CD4-positive, alpha-beta T cell treated with Interleukin-2 at 100 ng/mL for 4 hours (primary cell): Measurements from ENCODE around the gene KRR1.
A peak's percentile ranks its signal among the peaks of the same experiment; 100 is the strongest.
"Not testable (repeated sequence)": the region's sequence is repeated elsewhere in the genome, so short reads cannot be mapped to it uniquely, and the experiment has no call there.

Source experiments
- DNase-seq: peaks from one replicate; pipeline ENCODE4 v3.0.0-alpha.2; 2020; ENCODE audit warnings: low spot score

Gene KRR1

DNA sequence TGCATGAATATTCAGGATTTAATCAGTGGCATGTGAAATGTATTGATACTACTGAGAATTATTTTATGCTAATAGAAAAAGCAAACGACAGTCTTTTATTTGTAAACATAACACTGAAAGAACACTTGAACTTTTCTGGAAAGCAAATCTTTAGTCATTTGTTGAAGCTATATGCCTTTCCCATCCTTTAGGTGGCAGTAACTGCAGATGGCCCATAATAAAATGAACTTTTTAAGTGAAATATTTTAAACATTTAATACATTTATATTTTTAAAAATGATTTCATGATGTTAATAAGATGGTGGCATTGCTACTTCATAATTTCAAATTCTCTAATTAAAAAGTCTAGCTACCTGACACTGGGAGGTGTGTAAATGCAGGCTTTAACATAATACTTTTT is 13.9 kb upstream of the KRR1 start:
- no peak for DNase-seq

DNA sequence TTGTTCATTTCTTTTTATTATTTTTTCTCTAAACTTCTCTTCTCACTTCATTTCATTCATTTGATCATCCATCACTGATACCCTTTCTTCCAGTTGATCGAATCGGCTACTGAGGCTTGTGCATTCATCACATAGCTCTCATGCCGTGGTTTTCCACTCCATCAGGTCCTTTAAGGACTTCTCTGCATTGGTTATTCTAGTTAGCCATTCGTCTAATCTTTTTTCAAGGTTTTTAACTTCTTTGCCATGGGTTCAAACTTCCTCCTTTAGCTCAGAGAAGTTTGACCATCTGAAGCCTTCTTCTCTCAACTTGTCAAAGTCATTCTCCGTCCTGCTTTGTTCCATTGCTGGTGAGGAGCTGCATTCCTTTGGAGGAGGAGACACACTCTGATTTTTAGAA is 10.7 kb upstream of the KRR1 start:
- DNase-seq, result not testable (repeated sequence)

DNA sequence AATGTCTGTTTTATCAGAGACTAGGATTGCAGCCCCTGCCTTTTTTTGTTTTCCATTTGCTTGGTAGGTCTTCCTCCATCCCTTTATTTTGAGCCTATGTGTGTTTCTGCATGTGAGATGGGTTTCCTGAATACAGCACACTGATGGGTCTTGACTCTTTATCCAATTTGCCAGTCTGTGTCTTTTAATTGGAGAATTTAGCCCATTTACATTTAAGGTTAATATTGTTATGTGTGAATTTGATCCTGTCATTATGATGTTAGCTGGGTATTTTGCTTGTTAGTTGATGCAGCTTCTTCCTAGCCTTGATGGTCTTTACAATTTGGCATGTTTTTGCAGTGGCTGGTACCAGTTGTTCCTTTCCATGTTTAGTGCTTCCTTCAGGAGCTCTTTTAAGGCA is 9.8 kb upstream of the KRR1 start:
- DNase-seq, result not testable (repeated sequence)

DNA sequence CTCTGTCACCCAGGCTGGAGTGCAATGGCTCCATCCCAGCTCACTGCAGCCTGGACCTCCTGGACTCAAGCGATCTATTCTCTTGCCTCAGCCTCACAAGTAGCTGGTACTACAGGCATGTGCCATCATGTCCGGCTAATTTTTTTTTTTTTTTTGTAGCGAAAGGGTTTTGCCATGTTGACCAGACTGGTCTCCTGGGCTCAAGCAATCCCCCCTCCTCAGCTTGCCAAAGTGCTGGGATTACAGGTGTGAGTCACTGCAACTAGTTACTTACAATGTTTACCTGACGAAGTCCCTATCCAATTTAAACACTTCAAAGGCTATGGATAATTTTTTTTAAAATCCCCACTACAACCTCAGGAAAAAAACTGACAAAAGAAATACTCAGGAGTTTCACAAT is 1.8 kb downstream of the KRR1 start:
- DNase-seq, result no peak

DNA sequence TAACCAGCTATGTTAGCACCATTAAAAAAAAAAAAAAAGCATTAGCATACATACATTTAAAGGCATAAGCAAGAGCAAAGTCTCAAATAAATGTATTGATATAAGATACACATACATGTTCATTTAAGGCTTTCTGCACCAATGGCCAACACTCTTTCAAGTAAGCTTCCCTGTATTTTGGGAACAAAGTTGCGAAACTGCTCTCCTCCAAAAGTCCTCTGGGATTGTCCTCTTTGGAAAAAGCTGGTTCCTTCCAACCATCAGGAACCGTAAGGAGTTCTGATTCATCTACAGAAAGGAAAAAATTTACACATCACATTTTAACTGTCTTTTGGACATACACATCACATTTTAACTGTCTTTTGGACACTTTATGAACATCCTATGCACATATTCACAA is 3.2 kb downstream of the KRR1 start:
- DNase-seq, result no peak

DNA sequence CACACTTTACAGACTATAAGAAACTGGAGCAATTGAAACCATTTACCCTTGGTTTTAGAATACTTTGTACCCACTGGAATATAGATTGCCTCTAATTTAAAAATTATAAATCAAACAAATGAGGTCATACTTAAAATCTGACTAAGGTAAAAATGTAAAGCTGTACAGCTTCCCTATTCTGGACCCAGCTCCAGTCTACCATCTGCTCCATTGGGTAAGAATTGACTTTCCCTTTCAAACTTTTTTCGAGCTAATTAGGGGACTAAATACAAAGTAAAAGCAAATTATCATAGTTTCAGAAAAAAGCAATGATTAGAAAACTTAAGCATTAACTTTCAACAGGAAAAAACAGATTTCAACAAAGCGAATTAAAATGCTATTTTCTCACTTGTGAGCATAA is 4.3 kb downstream of the KRR1 start:
- no peak for DNase-seq

DNA sequence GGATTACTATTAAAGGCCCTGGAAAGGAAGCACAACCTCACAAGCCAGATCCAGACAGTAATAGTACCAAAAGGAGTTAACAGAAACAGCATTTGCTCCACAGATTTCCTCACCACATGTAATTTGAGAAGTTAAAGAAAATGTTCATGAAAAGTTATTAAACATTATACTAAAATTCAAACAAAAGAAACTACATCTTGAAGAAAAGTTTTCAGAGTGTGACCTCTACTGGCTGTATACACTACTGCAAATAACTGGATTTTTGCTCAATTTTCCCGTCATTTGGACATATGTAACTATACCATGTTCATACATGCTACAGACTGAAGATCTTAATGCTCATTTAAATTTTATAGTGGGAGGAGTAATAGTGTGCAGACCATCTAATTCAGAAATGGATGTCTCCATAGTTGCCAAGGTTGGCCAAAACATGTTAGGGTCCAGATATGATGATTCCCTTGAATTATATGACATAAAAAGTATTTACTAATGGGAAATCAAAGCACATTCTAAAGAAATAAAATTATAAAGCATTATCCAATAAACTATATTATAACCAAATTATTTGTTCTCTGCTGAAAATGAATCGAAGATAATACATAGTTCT is 5.6 kb downstream of the KRR1 start:
- peak; percentile 44 for DNase-seq

DNA sequence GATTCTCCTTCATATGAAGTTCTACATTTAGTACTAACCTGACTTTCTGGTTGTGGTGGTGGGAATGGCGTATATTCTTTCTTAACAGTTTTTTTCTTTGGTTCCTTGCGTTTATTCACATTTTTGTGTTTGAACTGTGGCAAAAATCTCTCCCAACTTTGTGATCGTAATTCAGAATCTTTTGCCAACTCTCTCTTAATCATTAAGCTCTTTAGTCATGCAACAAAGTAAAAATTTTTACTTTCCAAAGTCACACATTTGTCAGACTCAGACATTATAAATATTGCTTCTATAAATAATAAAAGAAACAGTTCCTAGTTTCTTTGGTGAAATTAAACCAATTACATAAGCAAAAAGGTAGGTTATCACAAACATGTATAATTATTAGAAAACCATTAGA is 7.5 kb downstream of the KRR1 start:
- DNase-seq, result no peak

DNA sequence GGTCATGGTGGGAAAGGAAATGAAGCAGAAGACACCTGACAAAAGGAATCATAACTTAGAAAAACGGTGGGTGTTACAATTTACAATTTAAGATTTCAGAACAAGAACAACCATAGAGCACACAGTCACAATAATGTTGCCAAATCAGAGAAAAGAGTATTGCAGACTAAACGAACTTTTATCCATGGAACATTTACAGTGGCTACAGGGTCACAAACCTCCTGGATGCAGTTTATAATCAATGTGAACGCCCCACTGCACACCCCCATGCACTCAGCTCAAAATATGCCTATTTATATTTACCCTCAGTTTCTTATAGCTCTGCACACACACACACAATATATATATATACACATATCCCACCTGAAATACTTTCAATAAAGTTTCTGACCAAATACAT is 8.0 kb downstream of the KRR1 start:
- no peak for DNase-seq

DNA sequence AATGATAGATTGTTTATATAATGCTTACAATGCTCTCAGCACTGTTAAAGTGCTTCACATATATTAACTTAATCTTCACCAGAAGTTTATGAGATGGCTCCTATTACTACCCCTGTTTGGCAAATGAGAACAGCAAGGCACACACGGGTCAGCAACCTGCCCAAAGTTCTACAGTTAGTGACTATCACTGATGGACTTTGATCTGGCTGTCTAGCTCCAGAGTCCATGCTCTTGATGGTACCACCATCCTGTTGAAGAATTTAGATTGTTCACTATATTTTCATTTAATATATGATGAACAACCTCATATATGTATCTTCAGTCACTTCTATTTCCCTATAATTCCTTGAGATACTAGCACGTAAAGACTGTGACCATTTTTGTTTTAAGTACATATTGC is 20.2 kb downstream of the KRR1 start:
- no peak for DNase-seq

DNA sequence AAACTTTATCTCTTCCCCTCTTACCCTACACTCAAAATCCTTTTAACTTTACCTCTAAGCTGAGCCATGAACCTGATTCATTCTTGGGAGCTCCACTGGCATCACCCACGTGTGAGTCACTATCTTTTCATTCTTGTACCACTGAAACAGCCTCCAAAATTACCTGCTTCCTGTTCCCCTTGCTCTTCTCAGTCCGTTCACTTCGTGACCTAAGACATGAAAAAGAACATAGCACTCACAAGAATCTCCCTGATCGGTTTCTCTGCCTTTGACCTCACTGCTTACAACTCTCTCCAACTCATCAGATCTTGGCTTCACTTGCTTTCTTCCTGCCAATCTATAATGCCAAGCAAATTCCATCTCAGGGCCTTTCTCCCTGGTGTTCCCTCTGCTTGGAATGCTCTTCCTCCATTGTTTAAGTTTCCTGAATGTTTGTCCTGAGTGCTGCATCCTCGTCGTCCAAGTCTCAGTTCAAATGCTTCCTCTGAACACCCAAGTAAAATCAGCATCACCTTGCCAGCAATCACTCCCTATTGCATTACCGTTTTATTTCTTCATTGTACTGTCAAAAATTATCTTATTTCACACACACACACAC is 21.7 kb downstream of the KRR1 start:
- peak; percentile 51 for DNase-seq

DNA sequence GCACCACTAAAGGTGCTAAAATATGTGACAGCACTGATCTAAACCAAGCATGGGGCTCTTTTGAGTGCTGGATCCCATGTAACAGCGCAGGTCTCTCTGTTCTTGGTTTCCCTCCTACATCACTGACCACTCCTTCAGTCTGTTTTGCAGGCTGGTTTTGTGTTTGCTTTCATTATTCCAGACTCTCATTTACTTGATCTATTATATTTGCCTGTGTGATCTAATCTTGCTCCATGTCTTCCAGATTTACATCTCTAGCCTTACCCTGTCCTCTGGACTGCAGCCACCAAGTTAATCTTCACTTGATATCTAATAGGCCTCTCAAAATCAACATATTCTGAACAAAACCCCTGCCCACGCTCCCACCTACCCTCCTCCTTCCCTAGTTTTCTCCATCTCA is 22.2 kb downstream of the KRR1 start:
- DNase-seq, result no peak

DNA sequence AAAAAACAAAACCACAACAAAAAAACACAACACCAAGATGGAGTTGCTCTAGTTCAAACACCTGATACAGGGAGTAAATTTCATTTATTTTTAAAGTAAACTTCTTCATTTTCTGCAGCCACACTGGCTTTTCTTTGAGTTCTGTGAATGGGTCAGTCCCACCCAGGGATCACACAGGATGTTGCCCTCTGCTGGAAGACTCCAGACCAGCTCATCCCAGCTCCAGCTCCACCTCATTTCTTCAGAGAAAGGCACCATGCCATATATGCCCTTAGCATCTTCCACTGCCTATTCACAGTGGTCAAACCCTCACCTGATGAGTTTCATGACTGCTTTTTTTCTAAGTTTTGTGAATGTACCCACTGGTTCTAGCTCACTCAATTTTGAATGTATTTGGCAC is 22.9 kb downstream of the KRR1 start:
- peak; percentile 24 for DNase-seq

DNA sequence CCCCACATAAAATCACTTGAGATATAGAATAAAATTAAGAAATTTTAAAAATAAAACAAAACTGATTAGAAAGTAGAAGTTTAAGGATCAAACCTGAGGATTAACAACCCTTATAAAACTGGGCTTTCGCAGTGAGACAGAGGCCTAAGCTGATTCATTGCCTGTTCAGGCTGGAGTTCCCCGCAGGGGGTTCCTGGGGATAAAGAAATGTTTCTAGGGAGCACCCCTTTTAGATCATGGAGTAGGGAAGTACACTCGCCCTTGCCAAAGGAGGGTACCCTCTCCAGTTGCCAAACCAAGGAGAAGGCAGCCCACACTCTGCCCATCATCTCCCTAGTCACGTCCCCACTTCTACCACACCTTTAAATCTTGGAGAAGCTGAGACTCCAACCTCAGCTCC is 24.1 kb downstream of the KRR1 start:
- DNase-seq, result no peak

DNA sequence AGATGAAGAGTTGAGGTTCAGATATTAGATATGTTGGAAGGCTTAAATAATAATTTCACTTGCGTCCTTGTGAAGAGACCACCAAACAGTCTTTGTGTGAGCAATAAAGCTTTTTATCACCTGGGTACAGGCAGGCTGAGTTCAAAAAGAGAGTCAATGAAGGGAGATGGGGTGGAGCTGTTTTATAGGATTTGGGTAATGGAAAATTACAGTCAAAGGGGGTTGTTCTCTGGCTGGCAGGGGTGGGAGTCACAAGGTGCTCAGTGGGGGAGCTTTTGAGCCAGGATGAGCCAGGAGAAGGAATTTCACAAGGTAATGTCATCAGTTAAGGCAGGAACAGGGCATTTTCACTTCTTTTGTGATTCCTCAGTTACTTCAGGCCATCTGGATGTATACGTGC is 27.0 kb downstream of the KRR1 start:
- not testable (repeated sequence) for DNase-seq

DNA sequence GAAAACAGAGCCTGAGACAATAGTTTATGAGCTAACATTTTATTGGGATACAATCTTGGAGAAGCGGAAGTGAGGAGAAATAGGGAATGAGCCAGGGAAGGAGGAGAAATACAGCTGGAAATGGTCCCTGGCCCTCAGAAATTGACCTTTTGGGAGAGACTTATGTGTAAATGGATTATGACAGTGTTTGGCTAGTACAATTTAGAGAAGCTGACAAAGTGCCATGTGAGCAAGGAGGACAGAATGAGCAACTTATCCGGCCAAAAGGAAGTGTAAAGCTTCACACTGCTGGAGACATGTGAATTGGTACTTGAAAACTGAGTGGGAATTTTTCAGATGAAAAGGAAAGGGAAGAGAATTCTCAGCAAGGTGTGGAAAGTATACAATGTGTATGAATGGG is 28.0 kb downstream of the KRR1 start:
- DNase-seq, result no peak

DNA sequence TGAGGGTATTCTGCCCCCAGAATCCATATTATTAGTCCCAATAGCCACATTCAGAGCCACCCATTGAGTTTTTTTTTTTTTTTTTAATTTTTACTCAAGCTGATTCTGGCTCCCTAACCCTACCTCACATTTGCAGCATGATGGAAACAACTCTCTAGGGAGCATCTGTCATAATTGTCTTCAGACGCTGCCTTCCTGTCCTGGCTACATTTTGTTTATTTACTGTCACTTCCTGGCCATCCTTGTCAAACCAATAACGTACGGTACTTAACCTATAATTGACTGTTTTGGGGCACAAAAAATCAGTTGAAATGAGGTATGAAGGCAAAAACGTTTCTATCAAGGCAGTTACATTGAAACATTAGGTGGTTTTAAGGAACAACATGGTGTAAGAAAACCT is 28.8 kb downstream of the KRR1 start:
- peak; percentile 47 for DNase-seq

DNA sequence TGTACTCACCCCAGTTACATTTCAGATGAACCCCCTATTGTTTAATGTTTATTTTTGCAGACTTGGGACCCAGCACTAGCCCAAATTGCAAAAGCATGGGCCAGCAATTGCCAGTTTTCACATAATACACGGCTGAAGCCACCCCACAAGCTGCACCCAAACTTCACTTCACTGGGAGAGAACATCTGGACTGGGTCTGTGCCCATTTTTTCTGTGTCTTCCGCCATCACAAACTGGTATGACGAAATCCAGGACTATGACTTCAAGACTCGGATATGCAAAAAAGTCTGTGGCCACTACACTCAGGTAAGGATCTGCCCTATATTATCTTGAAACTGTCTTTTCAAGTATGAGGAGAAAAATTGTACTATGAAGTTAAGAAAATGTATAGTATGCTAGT is 29.6 kb downstream of the KRR1 start:
- peak; percentile 21 for DNase-seq

DNA sequence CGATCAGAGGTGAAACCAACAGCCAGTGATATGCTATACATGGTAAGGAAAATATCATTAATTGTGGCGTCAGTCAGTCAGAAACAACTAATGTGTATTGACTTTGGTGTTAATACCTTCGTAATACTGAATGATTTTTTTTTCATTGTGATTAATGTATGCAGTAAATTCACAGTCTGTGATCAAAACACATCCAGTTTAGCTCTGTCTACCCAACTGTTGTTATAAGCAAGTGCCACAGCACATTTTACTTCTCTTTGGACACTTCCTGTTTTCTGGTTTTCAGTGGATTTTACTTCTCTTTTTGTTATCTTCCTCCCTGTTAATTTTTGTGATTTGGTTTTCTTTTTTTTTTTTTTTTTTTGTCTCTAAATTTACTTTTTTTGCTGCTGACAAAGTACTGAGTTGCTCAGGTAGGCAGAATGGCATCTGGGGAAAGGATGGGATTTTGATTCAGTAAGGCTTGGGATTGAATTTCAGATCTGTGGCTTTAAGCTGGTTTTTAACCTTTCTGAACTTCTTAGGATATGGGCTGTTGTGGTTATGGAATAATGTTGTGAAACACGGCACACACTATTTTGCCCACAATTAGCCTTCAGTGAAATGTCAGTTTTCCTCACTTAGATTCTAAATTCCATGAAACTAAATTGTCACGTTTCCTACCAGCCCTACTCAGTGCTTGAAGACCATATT is 30.2 kb downstream of the KRR1 start:
- DNase-seq, result no peak

DNA sequence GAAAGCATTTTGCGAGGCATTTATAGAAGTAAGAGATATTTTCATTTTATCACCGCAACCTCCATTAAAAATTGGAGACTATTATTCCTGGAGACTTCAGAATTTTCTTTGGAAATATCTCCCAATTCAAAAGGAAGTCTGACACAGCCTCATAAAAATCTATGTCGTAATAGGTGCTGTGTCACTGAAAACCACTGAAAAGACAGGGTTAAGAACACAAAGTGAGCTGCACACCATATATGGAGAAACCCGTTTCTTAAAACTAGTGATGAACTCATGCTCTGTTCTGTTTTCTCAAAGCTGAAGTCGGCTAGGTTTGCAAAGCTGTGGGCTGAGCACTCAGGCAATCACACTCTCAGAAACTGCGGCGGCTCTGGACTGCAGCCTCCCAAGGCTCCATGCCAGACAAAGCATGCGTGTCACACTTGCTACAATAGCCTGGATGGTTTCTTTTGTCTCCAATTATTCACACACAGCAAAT is 30.9 kb downstream of the KRR1 start, which contains the start of gene GLIPR1:
TSS of gene GLIPR1 (plus strand) at position 287 of the 481 bp plus-strand sequence. CDS start at position 413, 126 bp downstream.
- DNase-seq, result peak; percentile 87

DNA sequence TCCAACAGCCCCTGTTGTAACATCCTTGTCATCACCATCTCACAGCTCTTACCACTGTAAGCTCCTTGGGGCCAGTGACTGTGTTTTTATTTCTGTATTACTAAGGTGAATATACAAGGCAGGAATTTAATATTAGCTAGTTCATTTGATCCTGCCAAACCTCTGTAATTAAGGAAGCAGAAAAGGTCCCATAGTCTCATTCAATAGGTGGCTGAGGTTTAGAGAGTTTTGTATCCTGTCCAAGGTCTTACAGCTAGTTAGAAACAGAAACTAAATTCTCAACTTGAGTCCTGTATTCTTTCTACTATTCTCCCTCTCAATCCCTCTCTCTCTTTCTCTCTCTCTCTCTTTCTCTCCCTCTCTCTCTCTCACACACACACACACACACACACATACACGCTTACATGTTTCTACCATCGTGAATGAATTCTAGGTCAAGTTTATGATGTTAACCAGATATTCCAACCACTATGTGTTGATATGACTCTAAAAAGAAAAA is 31.4 kb downstream of the KRR1 start:
- DNase-seq, result peak; percentile 18

DNA sequence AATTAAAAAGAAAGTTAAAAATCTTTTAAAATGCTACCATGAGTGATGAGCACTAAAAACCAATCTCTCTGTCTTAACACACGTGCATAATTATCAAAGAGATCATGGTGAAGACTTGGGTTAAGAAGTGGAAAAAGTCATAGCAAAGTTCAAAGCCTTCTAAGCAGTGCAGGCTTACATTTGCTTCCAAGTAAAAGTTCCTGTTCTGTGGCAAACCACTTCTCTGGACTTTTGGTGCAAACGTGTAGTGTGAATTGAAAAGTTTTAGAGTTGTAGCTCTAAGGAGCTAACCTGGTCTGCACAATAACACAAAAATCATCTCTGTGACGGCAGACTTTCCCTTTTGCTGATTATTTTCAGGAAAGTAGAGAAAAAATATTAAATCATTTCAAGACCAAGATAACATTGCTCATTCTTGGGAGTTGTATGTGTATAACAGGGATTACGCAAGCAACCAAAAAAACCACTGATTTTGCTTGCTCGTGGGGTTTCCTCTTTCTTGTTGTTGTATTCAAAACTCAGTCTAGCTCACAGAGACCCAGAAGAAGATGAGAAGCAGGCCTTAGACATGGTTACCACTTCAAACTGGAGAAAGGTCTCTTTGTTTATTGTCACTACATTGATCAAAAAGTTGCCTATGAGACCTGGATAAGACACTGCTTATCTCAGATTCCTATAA is 33.2 kb downstream of the KRR1 start:
- DNase-seq, result peak; percentile 79

DNA sequence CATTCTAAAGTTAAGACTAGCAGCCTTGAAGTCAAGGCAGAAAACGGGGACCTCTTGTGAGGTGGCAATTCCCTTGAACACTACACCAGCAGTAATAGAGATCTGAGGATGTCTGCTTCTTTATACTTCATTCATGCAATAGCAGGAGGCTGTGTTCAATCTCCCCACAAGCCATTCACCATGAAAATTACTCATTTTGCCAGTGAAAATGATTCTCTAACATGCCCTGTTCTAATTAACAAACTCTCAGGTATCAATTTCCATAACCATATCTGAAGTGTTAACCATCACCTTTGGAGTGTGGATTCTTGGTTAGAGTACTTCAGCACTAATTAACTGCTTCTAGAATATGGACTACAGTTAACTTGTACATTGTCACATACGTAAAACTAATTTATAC is 34.3 kb downstream of the KRR1 start:
- DNase-seq, result no peak
